Neural progenitor cell (in vitro differentiated cells): ENCODE results near the gene ZNF618. TPM values are rescaled to one million over a fixed set of nuclear protein-coding genes. Genes with fewer than 3 reads are reported as not detected.

Experiments
- DNase-seq: peaks from one replicate; pipeline ENCODE4 v3.0.0-alpha.2; 2016; ENCODE audit warnings: low spot score
- H2AFZ ChIP-seq: fragments of 200-600 bp; sonication (generic); replicated peaks from 2 replicates; pipeline ENCODE4 v1.6.1; 2016; ENCODE audit warnings: antibody characterized with exemption
- H3F3A ChIP-seq: fragments of 200-600 bp; sonication (generic); 2 replicates; pipeline ENCODE4 v1.6.1; 2016; ENCODE audit warnings: antibody characterized with exemption, low read depth
- H3K27ac ChIP-seq: fragments of 200-600 bp; sonication (generic); 2 replicates; pipeline ENCODE4 v1.5.1; 2016; ENCODE audit warnings: mild to moderate bottlenecking
- H3K27me3 ChIP-seq: fragments of 200-600 bp; sonication (generic); 2 replicates; pipeline ENCODE4 v1.6.1; 2016; ENCODE audit warnings: mild to moderate bottlenecking, moderate library complexity
- H3K36me3 ChIP-seq: fragments of 200-600 bp; sonication (generic); 2 replicates; pipeline ENCODE4 v1.5.1; 2016
- H3K4me1 ChIP-seq: fragments of 200-600 bp; sonication (generic); 2 replicates; pipeline ENCODE4 v1.6.1; 2016; ENCODE audit warnings: mixed run types
- H3K4me2 ChIP-seq: fragments of 200-600 bp; sonication (generic); 2 replicates; pipeline ENCODE4 v1.6.1; 2016
- H3K4me3 ChIP-seq: fragments of 200-600 bp; sonication (generic); 2 replicates; pipeline ENCODE4 v1.5.1; 2016
- H3K79me2 ChIP-seq: fragments of 200-600 bp; sonication (generic); 2 replicates; pipeline ENCODE4 v1.6.1; 2016; ENCODE audit warnings: low read depth
- H3K9ac ChIP-seq: fragments of 200-600 bp; sonication (generic); 2 replicates; pipeline ENCODE4 v1.6.1; 2016
- H3K9me3 ChIP-seq: fragments of 200-600 bp; sonication (generic); 2 replicates; pipeline ENCODE4 v1.5.1; 2016; ENCODE audit warnings: low read depth
- H4K20me1 ChIP-seq: fragments of 200-600 bp; sonication (generic); 2 replicates; pipeline ENCODE4 v1.6.1; 2016; ENCODE audit warnings: low read depth
- H3K27ac Mint-ChIP-seq: 3 replicates; pipeline ENCODE4 v1.8.0; 2021; ENCODE audit warnings: mixed read lengths
- H3K27me3 Mint-ChIP-seq: 2 replicates; pipeline ENCODE4 v1.8.0; 2022; ENCODE audit warnings: low read depth, mild to moderate bottlenecking, inconsistent platforms, moderate library complexity, mixed read lengths; ENCODE audit not compliant: insufficient read depth
- H3K36me3 Mint-ChIP-seq: 3 replicates; pipeline ENCODE4 v1.8.0; 2021; ENCODE audit warnings: mixed read lengths
- H3K4me1 Mint-ChIP-seq: 3 replicates; pipeline ENCODE4 v1.8.0; 2021; ENCODE audit warnings: mixed read lengths
- H3K4me3 Mint-ChIP-seq: 3 replicates; pipeline ENCODE4 v1.8.0; 2021; ENCODE audit warnings: mild to moderate bottlenecking, moderate library complexity, mixed read lengths
- H3K9me3 Mint-ChIP-seq: 3 replicates; pipeline ENCODE4 v1.8.0; 2020; ENCODE audit warnings: mixed read lengths
- CTCF ChIP-seq: fragments of 200-600 bp; sonication (generic); IDR thresholded peaks from 2 replicates; pipeline ENCODE4 v1.5.1; 2017; ENCODE audit warnings: antibody characterized with exemption, mild to moderate bottlenecking
- EZH2 ChIP-seq: fragments of 200-600 bp; sonication (generic); IDR thresholded peaks from 2 replicates; pipeline ENCODE4 v1.6.1; 2017; ENCODE audit warnings: antibody characterized with exemption, mild to moderate bottlenecking, moderate library complexity
- EZH2phosphoT487 ChIP-seq: fragments of 200-600 bp; sonication (generic); IDR thresholded peaks from 2 replicates; pipeline ENCODE4 v1.6.1; 2017; ENCODE audit warnings: antibody characterized with exemption
- total RNA-seq: library from RNA; depleted of rRNA; stranded (reverse); fragments of >200 nt; gene quantifications from 2 replicates; pipeline ENCODE4 v1.2.3, GENCODE V29; 2015; ENCODE audit warnings: low replicate concordance

The ZNF618 gene
- total RNA-seq, 1 donor from 2014 or later = 10.5 TPM

- Histone ChIP-seq H4K20me1 (peaks cover 19% of the 10 kb centered on the region), H3F3A (no peaks in the 10 kb centered on the region), H3K9ac (no peak overlapping the region), H3K9me3 (no peaks in the 10 kb centered on the region), H3K4me1 (no peaks in the 10 kb centered on the region), H2AFZ (no peak overlapping the region), H3K79me2 (no peaks in the 10 kb centered on the region), H3K4me2 (no peak overlapping the region), H3K36me3 (no peaks in the 10 kb centered on the region), H3K27me3 (no peaks in the 10 kb centered on the region), H3K4me3 (no peak overlapping the region), H3K27ac (no peak overlapping the region)
- Mint-ChIP-seq H3K9me3 (no peaks in the 10 kb centered on the region), H3K27me3 (peaks cover 2% of the 10 kb centered on the region), H3K4me3 (no peak overlapping the region), H3K36me3 (peaks cover 29% of the 10 kb centered on the region), H3K27ac (peak overlapping the region; percentile 57), H3K4me1 (peaks cover 9% of the 10 kb centered on the region)
- no peak for TF ChIP-seq CTCF
- no peak for DNase-seq
Observed at GRCh38 chr9:113985968-113986585, 110.0 kb downstream of the ZNF618 start.

DNA sequence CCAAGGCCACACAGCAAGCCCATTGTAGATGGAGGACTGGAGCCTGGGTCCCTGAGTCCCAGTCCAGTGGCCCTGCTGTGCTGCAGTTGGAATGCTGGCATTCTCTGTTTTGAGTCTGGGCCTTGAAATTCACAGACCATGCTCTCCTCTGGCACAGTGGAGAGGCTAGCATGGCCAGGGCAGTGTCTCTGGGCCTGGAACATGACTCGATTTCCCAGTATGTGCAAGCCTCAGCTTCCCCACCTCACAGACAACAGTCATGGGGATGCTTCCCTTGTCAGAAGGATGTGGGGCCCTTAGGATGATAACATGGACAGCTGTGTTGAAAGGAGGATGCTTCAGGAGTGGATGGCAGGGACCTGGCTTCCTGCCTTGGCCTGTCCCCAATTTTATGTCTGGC, 110.8 kb downstream of the ZNF618 start:
- peaks cover 29% of the 10 kb centered on the region for H3K36me3 Mint-ChIP-seq
- TF ChIP-seq EZH2 (no peak), CTCF (no peak), EZH2phosphoT487 (no peak)
- Histone ChIP-seq H3K4me3 (no peak overlapping the region), H3K27me3 (no peaks in the 10 kb centered on the region), H2AFZ (no peak overlapping the region), H4K20me1 (peaks cover 24% of the 10 kb centered on the region), H3K9me3 (no peaks in the 10 kb centered on the region), H3F3A (no peaks in the 10 kb centered on the region), H3K36me3 (no peaks in the 10 kb centered on the region), H3K4me1 (no peaks in the 10 kb centered on the region), H3K79me2 (no peaks in the 10 kb centered on the region), H3K4me2 (no peak overlapping the region), H3K9ac (no peak overlapping the region), H3K27ac (no peak overlapping the region)
- peaks cover 16% of the 10 kb centered on the region for H3K4me1 Mint-ChIP-seq
- no peak overlapping the region for H3K4me3 Mint-ChIP-seq
- H3K27me3 Mint-ChIP-seq = peaks cover 2% of the 10 kb centered on the region
- no peaks in the 10 kb centered on the region for H3K9me3 Mint-ChIP-seq
- no peak overlapping the region for H3K27ac Mint-ChIP-seq
- DNase-seq = no peak

DNA sequence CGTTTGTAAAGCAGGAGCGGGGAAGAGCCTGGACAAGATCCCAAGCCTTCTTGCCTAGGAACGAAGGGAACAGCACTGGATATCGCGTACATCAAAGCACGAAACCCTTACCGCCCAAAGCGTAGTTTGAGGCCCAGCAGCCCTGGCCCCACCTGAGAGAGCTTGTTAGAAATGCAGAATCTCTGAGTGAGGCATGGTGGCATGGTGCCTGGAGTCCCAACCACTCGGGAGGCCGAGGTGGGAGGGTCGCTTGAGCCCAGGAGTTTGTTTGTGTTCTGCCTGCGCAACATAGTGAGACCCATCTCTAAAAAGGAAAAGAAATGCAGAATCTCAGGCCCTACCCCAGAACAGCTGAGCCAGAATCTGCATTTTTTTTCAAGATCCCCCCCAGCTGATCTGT, 111.4 kb downstream of the ZNF618 start:
- Histone ChIP-seq H2AFZ (no peak overlapping the region), H3K4me3 (no peak overlapping the region), H3K27ac (no peak overlapping the region), H3K4me2 (no peak overlapping the region), H3K9ac (no peak overlapping the region), H3K4me1 (no peaks in the 10 kb centered on the region), H3K79me2 (no peaks in the 10 kb centered on the region), H3K27me3 (no peaks in the 10 kb centered on the region), H3K9me3 (no peaks in the 10 kb centered on the region), H4K20me1 (peaks cover 26% of the 10 kb centered on the region), H3K36me3 (no peaks in the 10 kb centered on the region), H3F3A (no peaks in the 10 kb centered on the region)
- Mint-ChIP-seq H3K27ac (no peak overlapping the region), H3K4me3 (no peak overlapping the region), H3K4me1 (peaks cover 17% of the 10 kb centered on the region), H3K27me3 (peaks cover 2% of the 10 kb centered on the region), H3K9me3 (no peaks in the 10 kb centered on the region), H3K36me3 (peaks cover 29% of the 10 kb centered on the region)
- TF ChIP-seq EZH2 (no peak), CTCF (no peak), EZH2phosphoT487 (no peak)
- DNase-seq = no peak
